Stimulated activated memory B cell treated with anti-CD40 and anti-IgM and Interleukin-4, amounts not matched to agents 10 μg/mL and 1 μg/mL and 100 μg/mL, for 72 hours (primary cell): ENCODE measurements around the gene KRT16.
"Not testable (repeated sequence)": the region's sequence is repeated elsewhere in the genome, so short reads cannot be mapped to it uniquely, and the experiment has no call there.

ENCODE experiments used
- ATAC-seq: fragments of 150-1000 bp; cut with Tn5 transposase; 2 replicates; pipeline ENCODE4 v1.10.0; 2021
- H3K27ac Mint-ChIP-seq: one replicate; pipeline ENCODE4 v1.8.0; 2022; ENCODE audit warnings: mild to moderate bottlenecking, mixed read lengths
- H3K27me3 Mint-ChIP-seq: one replicate; pipeline ENCODE4 v1.8.0; 2022; ENCODE audit warnings: mixed read lengths
- H3K36me3 Mint-ChIP-seq: one replicate; pipeline ENCODE4 v1.8.0; 2022; ENCODE audit warnings: mixed read lengths
- H3K4me1 Mint-ChIP-seq: one replicate; pipeline ENCODE4 v1.8.0; 2022; ENCODE audit warnings: mixed read lengths
- H3K4me3 Mint-ChIP-seq: one replicate; pipeline ENCODE4 v1.8.0; 2022; ENCODE audit warnings: mild to moderate bottlenecking, moderate library complexity, mixed read lengths
- H3K9me3 Mint-ChIP-seq: one replicate; pipeline ENCODE4 v1.8.0; 2022; ENCODE audit warnings: mixed read lengths

KRT16 gene

GRCh38 chr17:41612376-41613160 is at the start of gene KRT16:
TSS of gene KRT16 (minus strand) at chr17:41612767. CDS start at chr17:41612688, 79 bp downstream.
- H3K27me3 Mint-ChIP-seq = peaks cover 53% of the 10 kb centered on the region
- H3K27ac Mint-ChIP-seq, H3K9me3 Mint-ChIP-seq, H3K4me3 Mint-ChIP-seq, H3K4me1 Mint-ChIP-seq, ATAC-seq, H3K36me3 Mint-ChIP-seq: not testable (repeated sequence)

DNA sequence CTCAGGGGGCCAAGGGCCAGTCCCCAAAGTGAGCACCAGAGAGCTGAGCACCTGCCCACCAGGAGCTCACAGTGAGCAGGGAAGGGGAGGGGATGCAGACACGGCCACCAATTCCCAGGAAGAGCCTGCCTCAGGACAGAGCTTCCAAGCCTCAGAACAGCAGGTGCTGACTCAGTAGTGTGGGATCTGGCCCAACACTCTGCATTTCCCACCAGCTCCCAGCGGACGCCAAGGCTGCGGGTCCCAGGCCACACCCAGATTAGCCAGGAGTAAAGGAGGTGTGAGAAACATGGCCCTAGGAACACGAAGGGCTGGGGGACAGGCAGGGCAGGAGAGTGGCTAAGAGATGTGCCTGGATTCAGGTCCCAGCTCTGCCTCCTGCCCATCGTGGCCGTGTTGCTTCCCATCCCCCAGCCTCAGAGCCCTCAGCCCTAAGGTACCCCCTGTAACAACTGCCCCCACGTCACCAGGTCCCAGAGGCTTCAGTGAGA is 47.7 kb upstream of the KRT16 start:
- H3K27me3 Mint-ChIP-seq = peaks cover 18% of the 10 kb centered on the region
- no peak overlapping the region for H3K4me3 Mint-ChIP-seq
- H3K9me3 Mint-ChIP-seq = no peaks in the 10 kb centered on the region
- H3K36me3 Mint-ChIP-seq = no peaks in the 10 kb centered on the region
- no peak overlapping the region for H3K27ac Mint-ChIP-seq
- H3K4me1 Mint-ChIP-seq = peaks cover 14% of the 10 kb centered on the region
- ATAC-seq = no peak

DNA sequence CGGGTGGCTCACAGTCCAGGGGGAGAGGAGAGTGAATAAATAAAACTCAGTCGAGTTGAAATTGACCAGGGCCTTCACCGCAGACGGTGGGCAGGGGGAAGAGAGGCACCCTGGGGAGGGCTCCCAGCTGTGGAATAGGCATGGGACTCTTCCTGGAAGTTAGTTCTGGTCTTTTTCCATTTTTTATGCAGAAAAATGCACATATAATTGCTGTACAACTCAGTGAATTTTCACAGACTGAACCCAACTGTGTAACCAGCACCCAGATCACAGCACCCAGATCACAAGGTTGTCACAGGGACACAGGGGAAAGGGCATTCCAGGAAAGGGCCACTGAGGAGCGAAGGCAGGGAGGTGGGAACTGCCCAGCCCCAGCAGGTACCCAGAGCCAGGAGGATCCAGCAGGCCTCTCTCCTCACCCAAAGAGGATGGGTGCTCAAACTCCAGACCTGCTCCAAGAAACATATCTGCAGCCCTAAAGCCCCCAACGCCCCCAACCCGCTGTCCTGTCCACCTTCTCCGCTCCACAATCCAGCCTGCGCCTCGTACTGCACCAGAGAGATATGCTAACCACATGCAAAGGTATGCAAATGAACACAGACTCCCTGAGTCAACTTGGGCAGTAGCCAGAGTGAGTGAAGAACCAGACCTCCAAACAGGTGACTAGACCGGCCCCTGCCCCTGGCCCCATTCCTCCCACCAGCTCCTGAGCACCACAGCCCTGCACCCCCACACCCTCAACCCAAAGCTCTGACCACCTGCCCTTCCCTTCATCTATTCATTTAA is 47.1 kb upstream of the KRT16 start:
- Mint-ChIP-seq H3K4me1 (peaks cover 9% of the 10 kb centered on the region), H3K4me3 (no peak overlapping the region), H3K27me3 (peaks cover 18% of the 10 kb centered on the region), H3K36me3 (no peaks in the 10 kb centered on the region), H3K27ac (no peak overlapping the region), H3K9me3 (no peaks in the 10 kb centered on the region)
- no peak for ATAC-seq

GRCh38 chr17:41658846-41659245 is 46.3 kb upstream of the KRT16 start:
- ATAC-seq = no peak
- Mint-ChIP-seq H3K27me3 (peaks cover 18% of the 10 kb centered on the region), H3K27ac (no peak overlapping the region), H3K4me1 (peaks cover 9% of the 10 kb centered on the region), H3K4me3 (no peak overlapping the region), H3K36me3 (no peaks in the 10 kb centered on the region), H3K9me3 (no peaks in the 10 kb centered on the region)

DNA sequence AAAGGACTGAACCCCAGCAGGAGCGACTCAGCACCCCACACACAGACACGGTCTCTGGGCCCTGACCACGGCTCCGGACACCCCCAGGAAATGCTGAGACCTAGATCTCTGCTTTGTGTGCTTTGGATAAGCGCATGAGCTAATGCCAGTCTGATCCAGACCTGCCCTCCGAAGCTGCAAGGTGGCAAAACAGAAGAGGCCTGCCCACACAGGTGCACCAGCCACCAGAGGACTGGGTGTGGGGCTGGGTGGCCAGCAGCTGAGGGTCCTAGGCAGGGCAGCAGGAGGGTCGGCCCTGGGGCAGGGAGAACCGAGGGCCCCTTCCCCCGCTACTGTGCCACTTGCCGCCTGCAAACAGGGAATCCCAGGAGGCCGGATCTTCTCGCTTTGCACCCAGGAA is 45.4 kb upstream of the KRT16 start:
- Mint-ChIP-seq H3K27ac (no peak overlapping the region), H3K36me3 (no peaks in the 10 kb centered on the region), H3K4me3 (no peak overlapping the region), H3K9me3 (no peaks in the 10 kb centered on the region), H3K27me3 (peaks cover 18% of the 10 kb centered on the region), H3K4me1 (peaks cover 6% of the 10 kb centered on the region)
- ATAC-seq = no peak

- Mint-ChIP-seq H3K36me3 (no peaks in the 10 kb centered on the region), H3K27ac (no peak overlapping the region), H3K4me3 (no peak overlapping the region), H3K27me3 (peaks cover 18% of the 10 kb centered on the region), H3K4me1 (no peaks in the 10 kb centered on the region), H3K9me3 (no peaks in the 10 kb centered on the region)
- no peak for ATAC-seq
Measured at GRCh38 chr17:41657176-41657754, 44.7 kb upstream of the KRT16 start.

DNA sequence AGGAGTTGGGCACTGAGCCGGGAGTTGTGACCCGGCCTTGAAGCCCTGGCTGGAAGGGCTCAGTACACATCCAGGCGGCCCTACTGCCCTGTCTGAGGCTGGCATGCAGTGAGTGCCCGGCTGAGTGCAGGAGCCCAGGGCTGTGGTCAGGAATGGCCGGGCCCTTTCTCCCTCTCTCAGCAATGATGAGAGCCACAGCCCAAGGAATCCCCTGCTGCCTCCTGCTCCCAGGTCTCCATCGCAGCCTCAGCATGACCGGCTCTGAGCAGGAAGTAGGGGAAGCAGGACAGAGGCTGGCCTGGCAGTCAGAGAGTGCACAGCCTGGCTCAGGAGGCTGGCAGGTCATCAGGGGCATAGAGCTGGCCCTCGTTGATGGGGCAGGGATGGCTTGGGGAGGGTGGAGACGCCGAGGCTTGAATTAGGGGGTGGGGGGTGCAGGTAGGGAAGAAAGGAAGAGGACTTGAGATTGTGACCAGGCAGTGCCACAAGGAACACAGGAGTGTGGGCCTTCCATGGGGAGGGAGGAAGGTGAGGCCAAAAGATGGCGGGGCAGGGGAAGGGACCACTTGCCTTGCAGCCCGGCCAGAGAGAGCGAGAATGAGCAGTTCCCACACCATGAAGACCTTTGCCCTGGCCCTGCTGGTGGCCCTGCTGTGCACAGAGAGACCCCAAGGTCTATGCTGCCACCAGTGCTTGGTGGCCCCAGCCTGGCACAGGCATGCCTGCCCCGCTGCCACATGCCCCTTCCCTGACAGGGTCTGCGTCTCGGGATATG is 43.9 kb upstream of the KRT16 start:
- H3K36me3 Mint-ChIP-seq = no peaks in the 10 kb centered on the region
- no peak overlapping the region for H3K4me3 Mint-ChIP-seq
- no peak for ATAC-seq
- H3K27ac Mint-ChIP-seq = no peak overlapping the region
- H3K27me3 Mint-ChIP-seq = peaks cover 18% of the 10 kb centered on the region
- no peaks in the 10 kb centered on the region for H3K9me3 Mint-ChIP-seq
- no peaks in the 10 kb centered on the region for H3K4me1 Mint-ChIP-seq

DNA sequence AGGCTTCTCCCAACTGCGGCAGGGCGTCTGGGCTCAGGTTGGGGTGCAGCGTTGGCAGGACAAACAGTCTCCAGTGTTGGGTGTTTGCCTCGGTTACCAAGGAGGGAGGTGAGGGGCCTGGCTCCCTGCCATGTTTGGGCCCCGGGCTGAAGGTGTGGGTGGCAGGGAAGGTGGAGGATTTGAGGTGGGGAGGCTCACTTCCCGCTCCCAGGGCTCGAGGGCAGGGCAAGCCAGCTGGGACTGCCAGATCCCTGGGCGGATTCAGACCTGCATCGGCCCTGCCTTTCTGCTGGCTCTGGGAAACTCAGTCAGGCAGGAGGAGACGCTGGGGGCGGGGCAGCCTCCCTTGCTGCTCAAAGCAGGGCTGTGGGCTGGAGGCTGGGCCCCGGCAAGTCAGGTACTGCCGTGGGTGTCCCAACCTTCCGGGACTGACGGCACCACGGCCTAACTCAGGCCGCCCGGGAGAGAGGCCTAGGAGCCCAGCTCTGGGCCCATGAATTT is 43.1 kb upstream of the KRT16 start:
- no peak for ATAC-seq
- Mint-ChIP-seq H3K4me3 (no peak overlapping the region), H3K36me3 (no peaks in the 10 kb centered on the region), H3K27ac (no peak overlapping the region), H3K4me1 (no peaks in the 10 kb centered on the region), H3K27me3 (peaks cover 18% of the 10 kb centered on the region), H3K9me3 (no peaks in the 10 kb centered on the region)

- ATAC-seq = no peak
- Mint-ChIP-seq H3K9me3 (no peaks in the 10 kb centered on the region), H3K4me1 (no peaks in the 10 kb centered on the region), H3K4me3 (no peak overlapping the region), H3K36me3 (no peaks in the 10 kb centered on the region), H3K27ac (no peak overlapping the region), H3K27me3 (peaks cover 18% of the 10 kb centered on the region)
Measured at GRCh38 chr17:41654678-41655607, 42.4 kb upstream of the KRT16 start.

- Mint-ChIP-seq H3K4me1 (no peaks in the 10 kb centered on the region), H3K27me3 (peaks cover 18% of the 10 kb centered on the region), H3K4me3 (no peak overlapping the region), H3K27ac (no peak overlapping the region), H3K36me3 (no peaks in the 10 kb centered on the region), H3K9me3 (no peaks in the 10 kb centered on the region)
- no peak for ATAC-seq
Measured at GRCh38 chr17:41653892-41654677, 41.5 kb upstream of the KRT16 start.

GRCh38 chr17:41653421-41653820 is 40.9 kb upstream of the KRT16 start:
- H3K36me3 Mint-ChIP-seq = no peaks in the 10 kb centered on the region
- peaks cover 4% of the 10 kb centered on the region for H3K4me1 Mint-ChIP-seq
- no peak overlapping the region for H3K4me3 Mint-ChIP-seq
- H3K27me3 Mint-ChIP-seq = peaks cover 18% of the 10 kb centered on the region
- H3K27ac Mint-ChIP-seq = no peak overlapping the region
- no peak for ATAC-seq
- H3K9me3 Mint-ChIP-seq = no peaks in the 10 kb centered on the region

GRCh38 chr17:41652461-41652970 is 39.9 kb upstream of the KRT16 start:
- Mint-ChIP-seq H3K27ac (no peak overlapping the region), H3K4me1 (peaks cover 11% of the 10 kb centered on the region), H3K36me3 (no peaks in the 10 kb centered on the region), H3K4me3 (no peak overlapping the region), H3K9me3 (no peaks in the 10 kb centered on the region), H3K27me3 (peaks cover 13% of the 10 kb centered on the region)
- ATAC-seq = no peak
